ENCODE results near the gene SERINC2. TPM values are rescaled to one million over a fixed set of nuclear protein-coding genes. Genes with fewer than 3 reads are reported as not detected.
"Not testable (repeated sequence)": the region's sequence is repeated elsewhere in the genome, so short reads cannot be mapped to it uniquely, and the experiment has no call there.

SERINC2 gene
- total and polyA plus RNA-seq, 9 donors = 0.25 to 15.2 (median 1.5) TPM; not detected in 1

- H3K27me3 ChIP-seq = no peaks in the 10 kb centered on the region
- H3K36me3 ChIP-seq = no peaks in the 10 kb centered on the region
- intact Hi-C loops (cut with DNase I) = no loop called here
- no peak for DNase-seq
- H3K4me3 ChIP-seq = no peak overlapping the region
- no peaks in the 10 kb centered on the region for H3K9me3 ChIP-seq
- no peak overlapping the region for H3K27ac ChIP-seq
- WGBS, 3 donors = 70 to 79% (median 75%) methylated on average over 4 of the region's 4 CpGs
- no peaks in the 10 kb centered on the region for H3K4me1 ChIP-seq (ENCODE audit: insufficient read depth)
- TF ChIP-seq EP300 (IDR thresholded peaks at IDR 0.05) (no peak), CTCF (IDR thresholded peaks at IDR 0.05) (no peak), POLR2A (IDR thresholded peaks at IDR 0.05) (no peak)
These were observed 54.1 kb downstream of the SERINC2 start for GRCh38 chr1:31467005-31467674.

GRCh38 chr1:31470794-31471315, 57.8 kb downstream of the SERINC2 start:
- WGBS, 3 donors = 82 to 92% (median 86%) methylated on average over 11 of the region's 11 CpGs
- no peak for TF ChIP-seq EP300 (IDR thresholded peaks at IDR 0.05)
- TF ChIP-seq CTCF (IDR thresholded peaks at IDR 0.05) = no peak
- TF ChIP-seq POLR2A (IDR thresholded peaks at IDR 0.05) = no peak
- H3K4me3 ChIP-seq = no peak overlapping the region

GRCh38 chr1:31471452-31472313, 58.7 kb downstream of the SERINC2 start:
- H3K27ac ChIP-seq, DNase-seq: not testable (repeated sequence)

More at GRCh38 chr1:31470794-31471315, 57.8 kb downstream of the SERINC2 start:
- Histone ChIP-seq H3K27ac (no peak overlapping the region), H3K27me3 (no peaks in the 10 kb centered on the region), H3K4me1 (ENCODE audit: insufficient read depth) (no peaks in the 10 kb centered on the region), H3K9me3 (no peaks in the 10 kb centered on the region), H3K36me3 (no peaks in the 10 kb centered on the region)
- intact Hi-C loops (cut with DNase I) = no loop called here
- DNase-seq = no peak

GRCh38 chr1:31472314-31472651, 59.3 kb downstream of the SERINC2 start:
- DNase-seq; H3K36me3 ChIP-seq; H3K27me3 ChIP-seq; intact Hi-C loops (cut with DNase I); H3K4me1 ChIP-seq (ENCODE audit: insufficient read depth); H3K9me3 ChIP-seq; H3K27ac ChIP-seq; H3K4me3 ChIP-seq: not testable (repeated sequence)
- WGBS, 3 donors = 87 to 90% (median 88%) methylated on average over 4 of the region's 4 CpGs

More at GRCh38 chr1:31471452-31472313, 58.7 kb downstream of the SERINC2 start:
- H3K9me3 ChIP-seq; intact Hi-C loops (cut with DNase I); H3K27me3 ChIP-seq; H3K4me1 ChIP-seq (ENCODE audit: insufficient read depth); H3K4me3 ChIP-seq; H3K36me3 ChIP-seq: not testable (repeated sequence)
- 77 to 84% (median 78%) methylated on average over 8 of the region's 8 CpGs for WGBS, 3 donors

GRCh38 chr1:31472673-31473072, 59.7 kb downstream of the SERINC2 start:
- H3K27me3 ChIP-seq; H3K36me3 ChIP-seq; intact Hi-C loops (cut with DNase I); H3K4me3 ChIP-seq; DNase-seq; H3K27ac ChIP-seq; H3K9me3 ChIP-seq; H3K4me1 ChIP-seq (ENCODE audit: insufficient read depth): not testable (repeated sequence)
- WGBS, 3 donors = 95 to 100% (median 97%) methylated on average over 1 of the region's 1 CpG

GRCh38 chr1:31473508-31473907, 60.5 kb downstream of the SERINC2 start:
- intact Hi-C loops (cut with DNase I); H3K27me3 ChIP-seq; H3K4me3 ChIP-seq; H3K36me3 ChIP-seq; H3K9me3 ChIP-seq; DNase-seq; H3K4me1 ChIP-seq (ENCODE audit: insufficient read depth); H3K27ac ChIP-seq: not testable (repeated sequence)

GRCh38 chr1:31474567-31474966, 61.6 kb downstream of the SERINC2 start:
- H3K27ac ChIP-seq; H3K27me3 ChIP-seq; H3K36me3 ChIP-seq; DNase-seq; H3K4me1 ChIP-seq (ENCODE audit: insufficient read depth); H3K4me3 ChIP-seq; H3K9me3 ChIP-seq; intact Hi-C loops (cut with DNase I): not testable (repeated sequence)
- WGBS, 3 donors = 74 to 79% (median 79%) methylated on average over 7 of the region's 7 CpGs
